ENCODE data around the gene COL17A1. TPM values are rescaled to one million over a fixed set of nuclear protein-coding genes. Genes with fewer than 3 reads are reported as not detected.

Gene COL17A1
- polyA plus RNA-seq (2013, experiment 1 of 2), result 0.01 TPM
- polyA plus RNA-seq (2013, experiment 2 of 2), result not detected

GRCh38 chr10:104085801-104086400, at the start of gene COL17A1:
TSS of gene COL17A1 (minus strand) at chr10:104085880. CDS start at chr10:104080673, 5,207 bp downstream.
- H3K18ac ChIP-seq (ENCODE audit: low read depth in 1 of 2, low read length in 2 of 2), result no peak within 1 kb of the TSS
- no peak within 1 kb of the TSS for H3K4me2 ChIP-seq (ENCODE audit: low read length, poor library complexity, severe bottlenecking)
- H3K27ac ChIP-seq (ENCODE audit: low read length, poor library complexity, severe bottlenecking), result peak within 1 kb of the TSS; percentile 59
- peaks cover under 1% of the 10 kb centered on the region for H3K9me3 ChIP-seq (ENCODE audit: control insufficient read depth, low read length)
- H2AFZ ChIP-seq (ENCODE audit: low read depth, low read length), result no peak within 1 kb of the TSS
- no peak within 1 kb of the TSS for H4K8ac ChIP-seq (ENCODE audit: low read length)
- H4K91ac ChIP-seq (ENCODE audit: low read length), result no peak within 1 kb of the TSS
- H3K14ac ChIP-seq (ENCODE audit: low read length in 2 of 2), result no peak within 1 kb of the TSS
- H2BK12ac ChIP-seq (ENCODE audit: low read length in 2 of 2), result no peak within 1 kb of the TSS
- 86% methylated on average over 3 of the region's 3 CpGs for WGBS
- H3K4ac ChIP-seq (ENCODE audit: low read depth in 1 of 2, low read length in 2 of 2), result no peak within 1 kb of the TSS
- H2BK120ac ChIP-seq (ENCODE audit: low read depth, low read length), result no peak within 1 kb of the TSS
- peak within 1 kb of the TSS; percentile 89 for H2AK5ac ChIP-seq (ENCODE audit: low read length, severe bottlenecking)
- H3K9ac ChIP-seq (ENCODE audit: low read length), result no peak within 1 kb of the TSS
- peaks cover 8% of the 10 kb centered on the region for H3K4me1 ChIP-seq (ENCODE audit: control insufficient read depth, insufficient read depth, low read depth, low read length)
- no peaks in the 10 kb centered on the region for H3K79me1 ChIP-seq (replicated peaks; ENCODE audit: low read length, poor library complexity, severe bottlenecking)
- H3K36me3 ChIP-seq (ENCODE audit: control insufficient read depth in 1 of 2, insufficient read depth in 2 of 2, low read depth in 1 of 2, low read length in 2 of 2), result no peaks in the 10 kb centered on the region
- H3K4me3 ChIP-seq (ENCODE audit: insufficient read depth in 1 of 2, low read depth in 1 of 2, low read length in 2 of 2), result no peak within 1 kb of the TSS
- no peak within 1 kb of the TSS for H3K23ac ChIP-seq (ENCODE audit: low read length in 2 of 2)
- no peak within 1 kb of the TSS for H2BK15ac ChIP-seq (ENCODE audit: low read depth, poor library complexity, severe bottlenecking)
- H3K27me3 ChIP-seq (ENCODE audit: control insufficient read depth in 1 of 2, insufficient read depth in 1 of 2, low read length in 2 of 2), result no peaks in the 10 kb centered on the region
- H2BK5ac ChIP-seq (ENCODE audit: low read depth, low read length, poor library complexity, severe bottlenecking), result no peak within 1 kb of the TSS
- no peak for DNase-seq

- Histone ChIP-seq H3K79me1 (replicated peaks; ENCODE audit: low read length, poor library complexity, severe bottlenecking) (no peaks in the 10 kb centered on the region), H2AK5ac (ENCODE audit: low read length, severe bottlenecking) (no peak overlapping the region), H4K91ac (ENCODE audit: low read length) (no peak overlapping the region), H3K9ac (ENCODE audit: low read length) (no peak overlapping the region), H3K9me3 (ENCODE audit: control insufficient read depth, low read length) (no peaks in the 10 kb centered on the region), H3K4me2 (ENCODE audit: low read length, poor library complexity, severe bottlenecking) (no peak overlapping the region), H4K8ac (ENCODE audit: low read length) (no peak overlapping the region), H3K27me3 (ENCODE audit: control insufficient read depth in 1 of 2, insufficient read depth in 1 of 2, low read length in 2 of 2) (no peaks in the 10 kb centered on the region), H3K4ac (ENCODE audit: low read depth in 1 of 2, low read length in 2 of 2) (no peak overlapping the region), H3K23ac (ENCODE audit: low read length in 2 of 2) (no peak overlapping the region), H2BK12ac (ENCODE audit: low read length in 2 of 2) (no peak overlapping the region), H2BK5ac (ENCODE audit: low read depth, low read length, poor library complexity, severe bottlenecking) (no peak overlapping the region), H2BK120ac (ENCODE audit: low read depth, low read length) (no peak overlapping the region), H3K36me3 (ENCODE audit: control insufficient read depth in 1 of 2, insufficient read depth in 2 of 2, low read depth in 1 of 2, low read length in 2 of 2) (peaks cover 0 to 22% of the 10 kb centered on the region in 2 experiments), H3K18ac (ENCODE audit: low read depth in 1 of 2, low read length in 2 of 2) (no peak overlapping the region), H2BK15ac (ENCODE audit: low read depth, poor library complexity, severe bottlenecking) (no peak overlapping the region), H3K27ac (ENCODE audit: low read length, poor library complexity, severe bottlenecking) (no peak overlapping the region), H3K4me1 (ENCODE audit: control insufficient read depth, insufficient read depth, low read depth, low read length) (peaks cover 1% of the 10 kb centered on the region), H3K14ac (ENCODE audit: low read length in 2 of 2) (no peak overlapping the region), H3K4me3 (ENCODE audit: insufficient read depth in 1 of 2, low read depth in 1 of 2, low read length in 2 of 2) (no peak overlapping the region), H2AFZ (ENCODE audit: low read depth, low read length) (no peak overlapping the region)
- 60% methylated on average over 2 of the region's 3 CpGs for WGBS
- DNase-seq, result no peak
These were observed 44.4 kb upstream of the COL17A1 start for GRCh38 chr10:104130041-104130440.

GRCh38 chr10:104128214-104128613, 42.5 kb upstream of the COL17A1 start:
- 85% methylated on average over 2 of the region's 2 CpGs for WGBS
- no peak overlapping the region for H3K14ac ChIP-seq (ENCODE audit: low read length in 2 of 2)

GRCh38 chr10:104127411-104127810, 41.7 kb upstream of the COL17A1 start:
- Histone ChIP-seq H3K27me3 (ENCODE audit: control insufficient read depth in 1 of 2, insufficient read depth in 1 of 2, low read length in 2 of 2) (no peaks in the 10 kb centered on the region), H2AK5ac (ENCODE audit: low read length, severe bottlenecking) (no peak overlapping the region), H3K79me1 (replicated peaks; ENCODE audit: low read length, poor library complexity, severe bottlenecking) (no peaks in the 10 kb centered on the region), H3K36me3 (ENCODE audit: control insufficient read depth in 1 of 2, insufficient read depth in 2 of 2, low read depth in 1 of 2, low read length in 2 of 2) (peaks cover 0 to 23% of the 10 kb centered on the region in 2 experiments), H3K9me3 (ENCODE audit: control insufficient read depth, low read length) (no peaks in the 10 kb centered on the region), H4K91ac (ENCODE audit: low read length) (no peak overlapping the region), H3K18ac (ENCODE audit: low read depth in 1 of 2, low read length in 2 of 2) (no peak overlapping the region), H3K4me2 (ENCODE audit: low read length, poor library complexity, severe bottlenecking) (no peak overlapping the region), H2BK5ac (ENCODE audit: low read depth, low read length, poor library complexity, severe bottlenecking) (no peak overlapping the region), H2BK12ac (ENCODE audit: low read length in 2 of 2) (no peak overlapping the region), H3K9ac (ENCODE audit: low read length) (no peak overlapping the region), H3K14ac (ENCODE audit: low read length in 2 of 2) (no peak overlapping the region), H2AFZ (ENCODE audit: low read depth, low read length) (no peak overlapping the region), H3K4ac (ENCODE audit: low read depth in 1 of 2, low read length in 2 of 2) (no peak overlapping the region), H3K4me3 (ENCODE audit: insufficient read depth in 1 of 2, low read depth in 1 of 2, low read length in 2 of 2) (no peak overlapping the region), H3K4me1 (ENCODE audit: control insufficient read depth, insufficient read depth, low read depth, low read length) (peaks cover 1% of the 10 kb centered on the region), H2BK120ac (ENCODE audit: low read depth, low read length) (no peak overlapping the region), H4K8ac (ENCODE audit: low read length) (no peak overlapping the region), H3K27ac (ENCODE audit: low read length, poor library complexity, severe bottlenecking) (no peak overlapping the region), H3K23ac (ENCODE audit: low read length in 2 of 2) (no peak overlapping the region), H2BK15ac (ENCODE audit: low read depth, poor library complexity, severe bottlenecking) (no peak overlapping the region)
- WGBS, result 92% methylated on average over 2 of the region's 2 CpGs
- no peak for DNase-seq

More at GRCh38 chr10:104128214-104128613, 42.5 kb upstream of the COL17A1 start:
- Histone ChIP-seq H2AFZ (ENCODE audit: low read depth, low read length) (no peak overlapping the region), H3K36me3 (ENCODE audit: control insufficient read depth in 1 of 2, insufficient read depth in 2 of 2, low read depth in 1 of 2, low read length in 2 of 2) (peaks cover 0 to 23% of the 10 kb centered on the region in 2 experiments), H4K8ac (ENCODE audit: low read length) (no peak overlapping the region), H3K79me1 (replicated peaks; ENCODE audit: low read length, poor library complexity, severe bottlenecking) (no peaks in the 10 kb centered on the region), H2BK15ac (ENCODE audit: low read depth, poor library complexity, severe bottlenecking) (no peak overlapping the region), H3K4me2 (ENCODE audit: low read length, poor library complexity, severe bottlenecking) (no peak overlapping the region), H4K91ac (ENCODE audit: low read length) (no peak overlapping the region), H3K9ac (ENCODE audit: low read length) (no peak overlapping the region), H3K27me3 (ENCODE audit: control insufficient read depth in 1 of 2, insufficient read depth in 1 of 2, low read length in 2 of 2) (no peaks in the 10 kb centered on the region), H3K9me3 (ENCODE audit: control insufficient read depth, low read length) (no peaks in the 10 kb centered on the region), H3K27ac (ENCODE audit: low read length, poor library complexity, severe bottlenecking) (no peak overlapping the region), H2BK120ac (ENCODE audit: low read depth, low read length) (no peak overlapping the region), H3K4me1 (ENCODE audit: control insufficient read depth, insufficient read depth, low read depth, low read length) (peaks cover 1% of the 10 kb centered on the region), H2AK5ac (ENCODE audit: low read length, severe bottlenecking) (no peak overlapping the region), H3K18ac (ENCODE audit: low read depth in 1 of 2, low read length in 2 of 2) (no peak overlapping the region), H3K23ac (ENCODE audit: low read length in 2 of 2) (no peak overlapping the region), H2BK5ac (ENCODE audit: low read depth, low read length, poor library complexity, severe bottlenecking) (no peak overlapping the region), H3K4ac (ENCODE audit: low read depth in 1 of 2, low read length in 2 of 2) (no peak overlapping the region), H3K4me3 (ENCODE audit: insufficient read depth in 1 of 2, low read depth in 1 of 2, low read length in 2 of 2) (no peak overlapping the region), H2BK12ac (ENCODE audit: low read length in 2 of 2) (no peak overlapping the region)
- no peak for DNase-seq
